GM19099 (cell line): ENCODE data around the gene JAG2.

Source experiments
- POLR2A ChIP-seq: IDR thresholded peaks from 3 replicates; pipeline ENCODE4 v1.6.1; 2011; ENCODE audit warnings: low read depth; ENCODE audit not compliant: insufficient read length; ENCODE audit errors: extremely low read depth

Gene JAG2

GRCh38 chr14:105095236-105095805 is 73.3 kb downstream of the JAG2 start:
- TF ChIP-seq POLR2A, result no peak

DNA sequence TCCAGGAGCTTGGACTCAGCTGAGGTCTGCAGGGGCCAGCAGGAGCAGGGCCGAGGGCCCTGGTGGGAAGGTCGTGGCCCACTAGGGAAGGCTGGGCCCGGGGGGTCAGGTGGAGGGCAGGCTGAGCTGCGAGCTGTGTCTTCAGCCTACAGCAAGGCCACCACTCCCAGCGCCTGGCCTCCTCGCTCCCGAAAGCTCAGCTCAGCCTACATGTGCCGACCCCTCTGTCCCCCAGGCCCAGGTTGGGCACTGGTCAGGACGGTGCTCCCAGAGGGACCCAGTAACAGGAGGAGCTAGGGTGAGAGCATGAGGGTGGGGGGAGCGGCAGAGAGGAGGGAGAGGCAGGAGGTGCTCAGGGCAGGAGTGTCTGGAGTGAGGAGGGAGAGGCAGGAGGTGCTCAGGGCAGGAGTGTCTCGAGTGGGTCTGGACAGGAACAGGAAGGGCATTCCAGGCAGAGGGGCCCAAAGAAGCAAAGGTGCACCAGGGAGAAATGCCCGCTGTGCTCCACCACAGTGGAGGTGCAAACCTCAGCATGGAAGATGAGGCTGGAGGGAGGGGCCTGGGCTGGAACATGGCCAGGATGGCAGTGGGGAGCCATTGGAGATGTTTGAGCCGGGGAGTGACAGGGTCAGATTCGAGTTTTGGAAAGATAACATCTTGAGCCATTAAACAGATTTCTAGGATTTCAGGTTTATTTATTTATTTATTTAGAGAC is 74.2 kb downstream of the JAG2 start:
- TF ChIP-seq POLR2A, result no peak

GRCh38 chr14:105093431-105094192 is 75.0 kb downstream of the JAG2 start:
- TF ChIP-seq POLR2A, result no peak

- TF ChIP-seq POLR2A, result peak; percentile 43
Observed at GRCh38 chr14:105093038-105093430, 75.5 kb downstream of the JAG2 start.

DNA sequence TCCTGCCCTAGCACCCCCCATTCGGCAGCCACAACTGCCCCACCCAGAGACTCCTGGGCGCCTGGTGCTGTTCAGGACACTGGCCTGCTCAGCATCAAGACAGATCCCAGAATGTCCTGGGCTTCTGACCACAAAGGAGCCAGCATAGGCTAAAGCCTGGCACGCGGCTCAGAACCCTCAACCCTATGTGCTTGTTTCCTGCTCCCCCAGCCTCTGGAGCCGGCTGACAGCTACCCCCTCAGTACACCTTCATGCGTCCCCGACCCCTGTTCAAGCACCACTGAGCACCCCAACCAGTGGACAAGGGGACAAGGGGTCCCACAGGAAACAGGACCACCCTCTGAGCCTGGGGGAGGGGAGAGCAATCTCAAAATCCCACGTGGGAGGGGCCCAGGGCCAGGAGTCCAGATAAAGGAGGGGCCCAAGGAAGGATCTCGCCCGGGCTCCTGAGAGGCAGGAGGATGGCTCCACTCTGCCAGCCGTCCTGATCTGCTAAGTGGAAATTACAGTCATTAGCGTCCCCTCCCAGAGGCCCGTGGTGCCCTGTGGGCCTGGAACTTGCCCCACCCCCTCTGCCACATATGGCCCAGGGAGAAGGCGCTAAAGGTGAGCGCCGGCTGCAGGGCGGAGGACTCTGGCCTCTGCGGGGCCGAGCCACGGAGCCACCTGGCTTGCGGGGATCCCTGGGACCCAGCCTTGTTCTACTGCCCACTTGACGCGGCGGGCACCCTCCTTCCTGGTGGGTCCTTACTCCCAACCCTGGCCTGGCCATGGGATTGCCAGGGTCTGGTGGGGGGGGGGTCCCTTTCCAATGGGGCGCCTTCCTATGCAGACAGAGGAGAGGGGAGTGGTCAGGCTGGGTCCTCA is 76.2 kb downstream of the JAG2 start:
- TF ChIP-seq POLR2A, result no peak

DNA sequence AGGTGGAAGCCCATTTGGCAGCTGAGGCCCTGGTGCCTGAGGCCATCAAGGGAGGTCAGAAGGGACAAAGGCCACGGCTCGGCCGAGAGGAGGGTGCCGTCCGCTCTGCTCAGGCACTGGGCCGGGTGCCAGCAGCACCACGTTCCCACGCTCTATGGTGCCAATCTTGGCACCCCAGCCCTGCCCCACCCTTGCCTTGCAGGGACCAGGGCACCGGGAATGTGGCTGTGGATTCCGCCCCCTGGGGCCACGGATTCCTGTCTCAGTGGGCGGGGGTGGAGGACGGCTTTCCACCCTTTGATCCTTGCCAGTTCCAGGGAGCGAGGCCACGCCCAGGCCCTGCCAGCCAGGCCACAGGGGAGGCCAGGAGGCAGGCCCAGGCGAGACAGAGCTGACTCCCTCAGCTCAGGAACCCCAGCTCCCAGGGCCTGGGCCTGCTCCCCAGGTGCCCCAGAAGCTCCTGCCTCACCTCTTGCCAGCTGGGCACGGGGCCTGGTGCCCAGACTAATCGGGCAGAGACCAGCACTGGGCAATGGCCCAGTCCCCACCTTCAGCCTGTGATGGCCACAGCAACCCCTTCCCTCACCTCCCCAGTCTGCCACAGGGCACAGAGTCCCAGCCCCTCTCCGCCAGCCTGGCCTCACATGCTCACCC is 76.9 kb downstream of the JAG2 start:
- no peak for TF ChIP-seq POLR2A

GRCh38 chr14:105091054-105091516 is 77.5 kb downstream of the JAG2 start:
- no peak for TF ChIP-seq POLR2A
